K562 (cell line): ENCODE data around the gene NACC1.

Source experiments
- CBFA2T2 ChIP-seq: fragments of 450-650 bp; conservative IDR thresholded peaks from 2 replicates; pipeline ENCODE4 v1.6.1; 2017; ENCODE audit warnings: mild to moderate bottlenecking
- CEBPB ChIP-seq: fragments of 450-650 bp; IDR thresholded peaks from 2 replicates; pipeline ENCODE4 v1.6.1; 2016; ENCODE audit warnings: missing genetic modification characterization, missing compliant biosample characterization
- CTCF ChIP-seq, 3 experiments: IDR thresholded peaks in 2 of 3; conservative IDR thresholded peaks in 1 of 3; 2 replicates each; pipeline ENCODE4 v1.5.1; 2011 to 2012; ENCODE audit warnings: low read length in 3 of 3, mild to moderate bottlenecking in 3 of 3, control low read depth in 2 of 3, improper control_type of control experiment in 1 of 3, inconsistent platforms in 1 of 3, low read depth in 1 of 3, mixed read lengths in 1 of 3, moderate library complexity in 1 of 3; ENCODE audit not compliant: insufficient read depth in 2 of 3
- HMBOX1 ChIP-seq: sonication (generic); IDR thresholded peaks from 2 replicates; pipeline ENCODE4 v1.6.1; 2016
- PCBP1 ChIP-seq: fragments of 200-400 bp; formaldehyde crosslinking; IDR thresholded peaks from 2 replicates; pipeline ENCODE4 v1.6.1; 2018; ENCODE audit warnings: mild to moderate bottlenecking, low read depth, low read length; ENCODE audit not compliant: poor library complexity, severe bottlenecking
- TEAD4 ChIP-seq, 2 experiments: sonication (generic) in 1 of 2; formaldehyde crosslinking in 1 of 2; IDR thresholded peaks; 2 replicates each; pipeline versions ENCODE4 v1.6.1 to v1.8.0; 2012 to 2022; ENCODE audit warnings: borderline replicate concordance in 1 of 2, inconsistent platforms in 1 of 2, low read length in 1 of 2, mild to moderate bottlenecking in 1 of 2, missing genetic modification reagents in 1 of 2
- ZNF77 ChIP-seq: fragments of 250-450 bp; sonication (Bioruptor Pico); IDR thresholded peaks from 2 replicates; pipeline ENCODE4 v1.5.0; 2020
- TF ChIP-seq, protein P1 (sequence below): fragments of 250-450 bp; sonication (Bioruptor Pico); IDR thresholded peaks from 2 replicates; pipeline ENCODE4 v1.5.0; 2021
- TF ChIP-seq, protein P2 (sequence below): sonication (generic); formaldehyde crosslinking; IDR thresholded peaks from 2 replicates; pipeline ENCODE4 v1.9.0; 2022; ENCODE audit warnings: mild to moderate bottlenecking, missing genetic modification reagents

GRCh38 chr19:13162724-13163608, 44.9 kb downstream of the NACC1 start:
- peak; percentile 49 for TF ChIP-seq PCBP1
- TF ChIP-seq, protein P1, sequence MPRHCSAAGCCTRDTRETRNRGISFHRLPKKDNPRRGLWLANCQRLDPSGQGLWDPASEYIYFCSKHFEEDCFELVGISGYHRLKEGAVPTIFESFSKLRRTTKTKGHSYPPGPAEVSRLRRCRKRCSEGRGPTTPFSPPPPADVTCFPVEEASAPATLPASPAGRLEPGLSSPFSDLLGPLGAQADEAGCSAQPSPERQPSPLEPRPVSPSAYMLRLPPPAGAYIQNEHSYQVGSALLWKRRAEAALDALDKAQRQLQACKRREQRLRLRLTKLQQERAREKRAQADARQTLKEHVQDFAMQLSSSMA, result no peak
- no peak for TF ChIP-seq CEBPB (tag)
- TF ChIP-seq TEAD4 (IDR thresholded peaks at IDR 0.05; ENCODE audit: low read length), result no peak
- no peak for TF ChIP-seq TEAD4 (CRISPR knock-in tag; IDR thresholded peaks at IDR 0.05; ENCODE audit: borderline replicate concordance)
- no peak for TF ChIP-seq HMBOX1
- peak in 1 of 3 experiments; percentile 1; a peak in 1 of 6 replicates for TF ChIP-seq CTCF (IDR thresholded peaks at IDR 0.05 in 2 of 3, conservative IDR thresholded peaks at IDR 0.05 in 1 of 3; ENCODE audit: insufficient read depth in 2 of 3, low read depth in 1 of 3, low read length in 3 of 3)
- TF ChIP-seq CBFA2T2, result no peak
- no peak for TF ChIP-seq ZNF77 (CRISPR knock-in tag)
- TF ChIP-seq, protein P2, sequence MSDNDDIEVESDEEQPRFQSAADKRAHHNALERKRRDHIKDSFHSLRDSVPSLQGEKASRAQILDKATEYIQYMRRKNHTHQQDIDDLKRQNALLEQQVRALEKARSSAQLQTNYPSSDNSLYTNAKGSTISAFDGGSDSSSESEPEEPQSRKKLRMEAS (CRISPR knock-in tag), result peak; percentile 63
